ENCODE data around the gene LIPM.

GRCh38 chr10:88850712-88851111 is 48.2 kb downstream of the LIPM start:
- TF ChIP-seq POLR2A (IDR thresholded peaks at IDR 0.05; ENCODE audit: low read depth, low read length) (no peak), TAF1 (IDR thresholded peaks at IDR 0.05; ENCODE audit: borderline replicate concordance, low read depth, low read length) (no peak), POLR2AphosphoS5 (IDR thresholded peaks at IDR 0.05; ENCODE audit: low read depth, low read length) (no peak)
